ENCODE data around the gene ZNF138. TPM values are rescaled to one million over a fixed set of nuclear protein-coding genes. Genes with fewer than 3 reads are reported as not detected.

Gene ZNF138
- total RNA-seq, 1 experiment from 2014 or later = 25.6 TPM

GRCh38 chr7:64839910-64840309, 45.7 kb downstream of the ZNF138 start:
- no CpG with 5 or more reads among the region's 16 CpGs for WGBS (ENCODE audit: extremely low coverage, insufficient read length, low lambda C conversion rate)
- H4K8ac ChIP-seq (replicated peaks; ENCODE audit: insufficient read length, low read depth, low read length) = no peak overlapping the region
- no peak overlapping the region for H3K23ac ChIP-seq (ENCODE audit: insufficient read length, low read depth, low read length)
- H2BK15ac ChIP-seq (ENCODE audit: low read depth, low read length) = no peak overlapping the region
- no peaks in the 10 kb centered on the region for H3K79me2 ChIP-seq (ENCODE audit: insufficient read depth, low read length)
- H3K18ac ChIP-seq (ENCODE audit: insufficient read length, low read depth, low read length) = no peak overlapping the region
- Mint-ChIP-seq H3K27ac (no peak overlapping the region), H3K9me3 (peaks cover 47 to 62% of the 10 kb centered on the region in 2 experiments), H3K4me3 (no peak overlapping the region), H3K4me1 (no peaks in the 10 kb centered on the region), H3K36me3 (ENCODE audit: insufficient read depth in 1 of 3, low read depth in 3 of 3) (peaks cover 15 to 35% (median 28%) of the 10 kb centered on the region in 3 experiments), H3K27me3 (ENCODE audit: low read depth) (peaks cover 3% of the 10 kb centered on the region)
- H2BK120ac ChIP-seq (ENCODE audit: low read depth, low read length, poor library complexity, severe bottlenecking) = no peak overlapping the region
- DNase-seq = no peak
- H3K9ac ChIP-seq (ENCODE audit: extremely low read depth, insufficient read length, low read length) = no peak overlapping the region
- no peak overlapping the region for H2AFZ ChIP-seq (ENCODE audit: low read length)
- H3T11ph ChIP-seq (ENCODE audit: low read length) = no peak overlapping the region
- no peak overlapping the region for H2AK5ac ChIP-seq (ENCODE audit: insufficient read length, low read length)
- H2BK12ac ChIP-seq (ENCODE audit: insufficient read length, low read depth, low read length) = no peak overlapping the region
- H3K14ac ChIP-seq (ENCODE audit: insufficient read depth, low read length) = no peak overlapping the region
- no peaks in the 10 kb centered on the region for H3K79me1 ChIP-seq (ENCODE audit: insufficient read depth, low read depth, low read length, poor library complexity, severe bottlenecking)
- no peaks in the 10 kb centered on the region for H3K27me3 ChIP-seq (ENCODE audit: insufficient read depth, low read length)
- no peaks in the 10 kb centered on the region for H3K23me2 ChIP-seq (ENCODE audit: insufficient read length, low read depth, low read length, poor library complexity, severe bottlenecking)
- no peaks in the 10 kb centered on the region for H4K20me1 ChIP-seq (ENCODE audit: control insufficient read depth, insufficient read depth, insufficient read length)
- H3K4me1 ChIP-seq (ENCODE audit: insufficient read depth, low read length) = no peaks in the 10 kb centered on the region
- no peak overlapping the region for H3K27ac ChIP-seq (ENCODE audit: insufficient read length, low read depth, low read length)
- no peak overlapping the region for H4K5ac ChIP-seq (ENCODE audit: insufficient read length, low read depth, low read length)
- no peak overlapping the region for H3K56ac ChIP-seq (ENCODE audit: insufficient read length, low read depth, low read length)
- H4K91ac ChIP-seq (ENCODE audit: insufficient read length, low read depth, low read length) = no peak overlapping the region
- TF ChIP-seq CTCF (conservative IDR thresholded peaks at IDR 0.05) = no peak
- H3K9me3 ChIP-seq (ENCODE audit: control insufficient read depth, low read depth, low read length) = no peaks in the 10 kb centered on the region
- H2BK5ac ChIP-seq (ENCODE audit: insufficient read length, low read length) = no peak overlapping the region
- no peak overlapping the region for H3K4me2 ChIP-seq (ENCODE audit: insufficient read depth, insufficient read length, low read length)
- no peak overlapping the region for H3K4ac ChIP-seq (ENCODE audit: low read depth, low read length)
- no peak overlapping the region for H2BK20ac ChIP-seq (ENCODE audit: low read depth, low read length, poor library complexity, severe bottlenecking)

All from H9 (cell line).